HG03159 (cell line): ENCODE data around the gene ZNF215.
"Not testable (repeated sequence)": the region's sequence is repeated elsewhere in the genome, so short reads cannot be mapped to it uniquely, and the experiment has no call there.

Experiments
- ATAC-seq: cut with Tn5 transposase; IDR thresholded peaks from one replicate; pipeline ENCODE4 v1.9.1; 2021; ENCODE audit warnings: mild to moderate bottlenecking, moderate library complexity; ENCODE audit not compliant: unreplicated experiment

Gene ZNF215

GRCh38 chr11:6932145-6932544 lies 5.9 kb downstream of the ZNF215 start:
- no peak for ATAC-seq

- ATAC-seq: no peak
Measured at GRCh38 chr11:6941970-6942369, 15.7 kb downstream of the ZNF215 start.

- ATAC-seq: no peak
Measured at GRCh38 chr11:6943131-6943530, 16.9 kb downstream of the ZNF215 start.

GRCh38 chr11:6954248-6954647 lies 28.0 kb downstream of the ZNF215 start:
- ATAC-seq: not testable (repeated sequence)

- peak; percentile 7 for ATAC-seq
Measured at GRCh38 chr11:6962141-6962540, 35.9 kb downstream of the ZNF215 start.

GRCh38 chr11:6962673-6963072 lies 36.4 kb downstream of the ZNF215 start:
- ATAC-seq: peak; percentile 68

GRCh38 chr11:6968816-6969215 lies 42.6 kb downstream of the ZNF215 start:
- ATAC-seq: no peak

- ATAC-seq: not testable (repeated sequence)
Measured at GRCh38 chr11:6969854-6970253, 43.6 kb downstream of the ZNF215 start.

- no peak for ATAC-seq
Measured at GRCh38 chr11:6979365-6979764, 53.1 kb downstream of the ZNF215 start.

GRCh38 chr11:6986487-6986886 lies 60.3 kb downstream of the ZNF215 start:
- no peak for ATAC-seq

- ATAC-seq: no peak
Measured at GRCh38 chr11:6988506-6988905, 62.3 kb downstream of the ZNF215 start.

GRCh38 chr11:6991227-6991626 lies 65.0 kb downstream of the ZNF215 start:
- no peak for ATAC-seq

- ATAC-seq: no peak
Measured at GRCh38 chr11:6992026-6992425, 65.8 kb downstream of the ZNF215 start.

GRCh38 chr11:6992457-6993417 lies 66.5 kb downstream of the ZNF215 start:
- no peak for ATAC-seq

GRCh38 chr11:6995703-6996102 lies 69.5 kb downstream of the ZNF215 start:
- ATAC-seq: no peak

GRCh38 chr11:7004482-7004881 lies 78.3 kb downstream of the ZNF215 start:
- ATAC-seq: no peak
